ENCODE results near the gene SDF4.

Gene SDF4

DNA sequence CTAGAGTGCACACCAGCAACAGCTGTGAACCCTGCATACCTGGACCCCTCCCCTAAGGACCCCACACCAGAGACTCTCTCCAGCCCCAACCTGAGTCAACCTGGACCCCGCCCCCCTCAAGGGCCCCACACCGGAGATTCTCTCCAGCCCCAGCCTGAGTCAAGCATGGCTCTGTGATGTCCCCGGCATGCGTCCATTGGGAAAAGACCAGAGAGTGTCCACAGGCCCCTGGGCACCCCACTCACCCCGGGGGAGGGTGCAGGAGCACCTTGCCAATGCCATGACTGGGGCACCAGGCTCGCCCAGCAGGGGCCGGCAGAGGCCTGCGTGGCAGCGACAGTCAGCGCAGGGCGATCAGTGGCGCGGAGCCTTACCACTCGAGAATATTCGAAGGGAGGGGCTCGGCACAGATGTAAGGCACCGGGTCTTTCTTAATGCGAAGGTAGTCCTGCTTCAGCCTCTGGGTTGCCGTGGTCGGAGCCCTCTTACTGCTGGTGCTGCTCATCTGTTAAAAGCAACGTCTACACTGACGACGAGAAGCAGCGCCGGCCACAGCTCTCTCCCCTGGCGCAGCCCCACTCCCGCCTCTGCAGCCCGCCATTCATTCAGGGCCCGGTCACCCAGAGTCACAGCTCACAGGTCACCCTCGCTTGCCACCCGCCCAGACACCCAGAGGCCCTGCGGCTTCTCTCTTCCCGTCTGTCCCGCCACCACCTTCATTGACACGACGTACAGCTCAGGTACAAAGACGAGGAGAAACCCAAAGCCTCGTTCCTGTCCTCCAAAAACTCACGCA, 35.9 kb upstream of the SDF4 start:
- TF ChIP-seq, protein P1, sequence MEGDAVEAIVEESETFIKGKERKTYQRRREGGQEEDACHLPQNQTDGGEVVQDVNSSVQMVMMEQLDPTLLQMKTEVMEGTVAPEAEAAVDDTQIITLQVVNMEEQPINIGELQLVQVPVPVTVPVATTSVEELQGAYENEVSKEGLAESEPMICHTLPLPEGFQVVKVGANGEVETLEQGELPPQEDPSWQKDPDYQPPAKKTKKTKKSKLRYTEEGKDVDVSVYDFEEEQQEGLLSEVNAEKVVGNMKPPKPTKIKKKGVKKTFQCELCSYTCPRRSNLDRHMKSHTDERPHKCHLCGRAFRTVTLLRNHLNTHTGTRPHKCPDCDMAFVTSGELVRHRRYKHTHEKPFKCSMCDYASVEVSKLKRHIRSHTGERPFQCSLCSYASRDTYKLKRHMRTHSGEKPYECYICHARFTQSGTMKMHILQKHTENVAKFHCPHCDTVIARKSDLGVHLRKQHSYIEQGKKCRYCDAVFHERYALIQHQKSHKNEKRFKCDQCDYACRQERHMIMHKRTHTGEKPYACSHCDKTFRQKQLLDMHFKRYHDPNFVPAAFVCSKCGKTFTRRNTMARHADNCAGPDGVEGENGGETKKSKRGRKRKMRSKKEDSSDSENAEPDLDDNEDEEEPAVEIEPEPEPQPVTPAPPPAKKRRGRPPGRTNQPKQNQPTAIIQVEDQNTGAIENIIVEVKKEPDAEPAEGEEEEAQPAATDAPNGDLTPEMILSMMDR (conservative IDR thresholded peaks at IDR 0.05), result no peak
- TF ChIP-seq ZFX (IDR thresholded peaks at IDR 0.05), result no peak
- H3K27ac ChIP-seq, result no peak overlapping the region

DNA sequence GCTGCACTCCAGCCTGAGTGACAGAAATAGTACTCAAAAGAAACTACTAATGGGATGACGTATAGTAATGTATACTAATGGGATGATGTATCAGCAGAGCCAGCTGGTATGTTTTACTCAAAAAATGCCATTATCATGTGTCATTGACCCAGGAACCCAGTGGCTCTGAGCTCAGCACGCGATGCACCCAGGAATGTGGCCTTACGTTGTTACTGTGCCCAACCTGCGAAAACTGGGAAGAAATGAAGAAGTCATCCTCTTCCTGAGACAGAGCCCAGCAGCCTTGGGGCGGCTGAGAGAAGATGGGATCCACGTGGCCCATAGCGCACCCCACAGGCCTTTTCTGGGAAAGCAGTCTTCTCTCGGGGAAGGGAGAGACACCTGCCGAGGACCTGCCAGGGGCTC, 33.1 kb upstream of the SDF4 start:
- TF ChIP-seq, protein P1 (conservative IDR thresholded peaks at IDR 0.05), result no peak
- TF ChIP-seq ZFX (IDR thresholded peaks at IDR 0.05), result no peak
- H3K27ac ChIP-seq, result no peak overlapping the region

DNA sequence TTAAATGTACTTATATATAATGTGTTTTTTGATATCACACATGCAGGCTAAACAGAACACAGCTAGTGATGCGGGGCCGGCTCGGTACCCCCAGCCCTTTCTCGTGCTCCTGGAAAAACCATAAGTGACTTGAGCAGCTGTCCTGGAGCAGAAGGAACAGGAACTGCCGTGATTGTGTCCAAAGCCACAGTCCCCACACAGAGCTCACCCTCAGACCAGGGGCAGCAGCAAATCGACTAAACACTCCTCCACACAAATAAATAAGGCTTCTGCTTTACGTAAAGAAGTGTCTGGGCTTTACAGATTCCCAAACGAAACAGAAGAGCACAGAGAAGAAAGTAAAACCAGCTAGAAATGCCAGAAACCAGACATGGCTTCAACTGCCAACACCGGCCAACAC, 32.2 kb upstream of the SDF4 start:
- no peak for TF ChIP-seq ZFX (IDR thresholded peaks at IDR 0.05)

DNA sequence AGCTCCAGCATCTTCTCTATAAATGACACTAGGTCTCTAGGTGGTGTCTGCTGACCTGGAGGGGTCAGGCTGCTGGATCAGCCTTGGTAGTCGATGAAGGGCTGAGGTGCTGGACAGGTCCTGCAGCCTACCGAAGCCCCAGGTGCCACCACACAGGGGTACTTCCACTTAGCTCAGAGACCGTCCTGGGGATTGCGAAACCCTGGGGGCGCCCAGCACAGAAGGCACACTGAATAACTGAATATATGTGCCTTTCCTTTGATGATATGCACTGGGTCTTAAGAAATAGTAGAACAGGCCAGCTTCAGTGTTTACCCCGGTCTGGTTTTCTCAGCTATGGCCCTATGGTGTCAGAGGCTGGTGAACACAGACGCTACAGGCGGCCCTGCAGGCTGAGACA, 31.0 kb upstream of the SDF4 start:
- TF ChIP-seq, protein P1 (conservative IDR thresholded peaks at IDR 0.05), result no peak
- TF ChIP-seq ZFX (IDR thresholded peaks at IDR 0.05), result no peak
- no peak overlapping the region for H3K27ac ChIP-seq

More for the DNA sequence above, 32.2 kb upstream of the SDF4 start:
- H3K27ac ChIP-seq, result no peak overlapping the region

- H3K27ac ChIP-seq, result no peak overlapping the region
Measured at GRCh38 chr1:1262071-1262470, 30.3 kb upstream of the SDF4 start.

DNA sequence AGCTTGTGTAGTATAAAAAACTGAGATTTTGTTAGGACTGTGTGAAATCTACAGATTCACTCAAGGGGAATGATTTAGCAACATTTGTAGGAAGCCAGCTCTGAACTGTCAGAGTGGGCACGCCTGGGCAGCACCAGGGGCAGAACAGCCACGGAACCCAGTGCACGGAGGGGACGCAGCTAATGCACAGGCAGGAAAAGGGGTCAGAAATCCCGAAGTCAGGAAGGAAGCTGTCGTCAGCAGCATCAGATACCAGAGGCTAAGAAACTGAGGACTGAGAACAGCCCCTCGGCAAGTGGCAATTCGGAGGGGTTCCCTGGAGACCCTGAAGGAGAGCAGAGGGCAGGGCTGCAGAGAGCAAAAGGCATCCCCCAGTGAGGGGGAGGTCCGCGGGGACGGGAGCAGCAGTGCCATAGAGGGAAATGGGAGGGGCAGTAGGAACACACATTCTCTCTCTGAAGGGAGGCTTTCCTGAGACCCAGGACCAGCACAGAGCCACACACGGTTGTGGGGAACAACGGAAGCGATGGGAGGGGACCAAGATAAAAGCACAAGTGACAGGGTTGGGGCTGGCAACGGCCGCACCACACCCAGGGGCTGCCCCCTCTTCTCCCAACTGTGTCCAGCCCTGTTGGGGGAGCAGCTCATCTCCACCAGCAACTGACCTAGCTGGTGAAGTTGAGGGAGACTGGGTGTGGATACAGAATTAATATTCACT, 29.2 kb upstream of the SDF4 start:
- H3K27ac ChIP-seq, result no peak overlapping the region

More at GRCh38 chr1:1262071-1262470, 30.3 kb upstream of the SDF4 start:
- no peak for TF ChIP-seq ZFX (IDR thresholded peaks at IDR 0.05)
- TF ChIP-seq, protein P1 (conservative IDR thresholded peaks at IDR 0.05), result no peak

GRCh38 chr1:1259951-1260600, 28.3 kb upstream of the SDF4 start:
- no peak overlapping the region for H3K27ac ChIP-seq
- TF ChIP-seq, protein P1 (conservative IDR thresholded peaks at IDR 0.05), result no peak

More for the DNA sequence above, 29.2 kb upstream of the SDF4 start:
- no peak for TF ChIP-seq ZFX (IDR thresholded peaks at IDR 0.05)
- TF ChIP-seq, protein P1 (conservative IDR thresholded peaks at IDR 0.05), result no peak
